HG03342 (cell line): ENCODE measurements around the gene MICAL2.

Experiments
- ATAC-seq: cut with Tn5 transposase; IDR thresholded peaks from one replicate; pipeline ENCODE4 v1.9.1; 2021; ENCODE audit warnings: mild to moderate bottlenecking, moderate library complexity; ENCODE audit not compliant: unreplicated experiment

Gene MICAL2

GRCh38 chr11:12264361-12264760, 154.0 kb downstream of the MICAL2 start:
- ATAC-seq: no peak

GRCh38 chr11:12266132-12266531, 155.7 kb downstream of the MICAL2 start:
- no peak for ATAC-seq

- ATAC-seq: no peak
These were observed 156.6 kb downstream of the MICAL2 start for GRCh38 chr11:12266943-12267342.

- no peak for ATAC-seq
These were observed 157.5 kb downstream of the MICAL2 start for GRCh38 chr11:12267921-12268320.

- no peak for ATAC-seq
These were observed 158.7 kb downstream of the MICAL2 start for GRCh38 chr11:12269104-12269441.

- no peak for ATAC-seq
These were observed 159.2 kb downstream of the MICAL2 start for GRCh38 chr11:12269446-12270214.

- ATAC-seq: no peak
These were observed 159.9 kb downstream of the MICAL2 start for GRCh38 chr11:12270215-12270797.

GRCh38 chr11:12270817-12271216, 160.4 kb downstream of the MICAL2 start:
- ATAC-seq: no peak

GRCh38 chr11:12271241-12271640, 160.9 kb downstream of the MICAL2 start:
- no peak for ATAC-seq

- ATAC-seq: no peak
These were observed 161.5 kb downstream of the MICAL2 start for GRCh38 chr11:12271826-12272366.

- no peak for ATAC-seq
These were observed 162.6 kb downstream of the MICAL2 start for GRCh38 chr11:12272821-12273617.

GRCh38 chr11:12273618-12273995, 163.2 kb downstream of the MICAL2 start:
- no peak for ATAC-seq

- ATAC-seq: no peak
These were observed 163.7 kb downstream of the MICAL2 start for GRCh38 chr11:12274056-12274455.

- ATAC-seq: no peak
These were observed 164.3 kb downstream of the MICAL2 start for GRCh38 chr11:12274558-12275197.

GRCh38 chr11:12275818-12276217, 165.4 kb downstream of the MICAL2 start:
- ATAC-seq: no peak

- no peak for ATAC-seq
These were observed 166.0 kb downstream of the MICAL2 start for GRCh38 chr11:12276356-12276755.

- no peak for ATAC-seq
These were observed 166.6 kb downstream of the MICAL2 start for GRCh38 chr11:12276831-12277475.

- ATAC-seq: no peak
These were observed 168.6 kb downstream of the MICAL2 start for GRCh38 chr11:12278766-12279671.

GRCh38 chr11:12279672-12280108, 169.3 kb downstream of the MICAL2 start:
- ATAC-seq: no peak
